ENCODE results near the gene PDE4A.
"Not testable (repeated sequence)": the region's sequence is repeated elsewhere in the genome, so short reads cannot be mapped to it uniquely, and the experiment has no call there.

PDE4A gene

GRCh38 chr19:10404888-10405820 lies 15.2 kb upstream of the PDE4A start:
- no peak for DNase-seq

- no peak for DNase-seq
Measured at GRCh38 chr19:10406191-10406590, 14.1 kb upstream of the PDE4A start.

GRCh38 chr19:10407096-10407495 lies 13.2 kb upstream of the PDE4A start:
- no peak for DNase-seq

- no peak for DNase-seq
Measured at GRCh38 chr19:10408511-10409283, 11.6 kb upstream of the PDE4A start.

GRCh38 chr19:10411224-10411623 lies 9.1 kb upstream of the PDE4A start:
- DNase-seq: not testable (repeated sequence)

- peak; percentile 69 for DNase-seq
Measured at GRCh38 chr19:10412257-10412977, 7.9 kb upstream of the PDE4A start.

- no peak for DNase-seq
Measured at GRCh38 chr19:10416083-10416379, 4.3 kb upstream of the PDE4A start.

GRCh38 chr19:10416380-10417257 lies 3.7 kb upstream of the PDE4A start:
- DNase-seq: peak; percentile 87

- DNase-seq: no peak
Measured at GRCh38 chr19:10417541-10418234, 2.6 kb upstream of the PDE4A start.

GRCh38 chr19:10418235-10418484 lies 2.2 kb upstream of the PDE4A start:
- no peak for DNase-seq

- no peak for DNase-seq
Measured at GRCh38 chr19:10418485-10419199, 1.7 kb upstream of the PDE4A start.

- DNase-seq: no peak
Measured at GRCh38 chr19:10419200-10419645, 1.1 kb upstream of the PDE4A start.

- DNase-seq: peak; percentile 93
Measured at GRCh38 chr19:10419646-10420443, 493 bp upstream of the PDE4A start.

GRCh38 chr19:10421240-10422045 lies 1.1 kb downstream of the PDE4A start:
- no peak for DNase-seq

GRCh38 chr19:10422046-10422461 lies 1.7 kb downstream of the PDE4A start:
- no peak for DNase-seq

GRCh38 chr19:10422846-10423245 lies 2.5 kb downstream of the PDE4A start:
- DNase-seq: no peak

GRCh38 chr19:10424011-10424637 lies 3.8 kb downstream of the PDE4A start:
- DNase-seq: peak; percentile 77

GRCh38 chr19:10427169-10427568 lies 6.8 kb downstream of the PDE4A start:
- no peak for DNase-seq

GRCh38 chr19:10428996-10429381 lies 8.7 kb downstream of the PDE4A start:
- no peak for DNase-seq
